ENCODE data around the gene SATB2.

DNA sequence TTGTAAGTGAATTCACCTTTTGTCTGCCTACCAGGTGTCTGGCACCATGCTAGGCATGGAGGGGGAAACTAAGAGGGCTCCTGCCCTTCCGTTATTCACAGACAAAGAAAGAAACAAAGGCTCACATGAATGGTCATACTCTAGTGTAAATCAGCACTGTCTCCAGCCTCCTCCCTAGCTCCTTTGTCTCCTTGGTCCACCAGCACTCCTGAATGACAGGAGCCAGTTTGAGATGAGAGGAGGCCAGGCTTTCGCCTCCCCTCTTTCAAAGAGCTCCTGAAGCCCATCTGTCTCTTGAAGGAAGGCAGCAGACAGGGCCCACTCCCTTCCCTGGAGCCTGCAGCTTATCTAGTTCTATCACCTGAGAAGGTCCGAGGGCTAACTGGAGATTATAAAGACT is 18.7 kb downstream of the SATB2 start:
- no peak for TF ChIP-seq POLR2A (IDR thresholded peaks at IDR 0.05)
- TF ChIP-seq, protein P1, sequence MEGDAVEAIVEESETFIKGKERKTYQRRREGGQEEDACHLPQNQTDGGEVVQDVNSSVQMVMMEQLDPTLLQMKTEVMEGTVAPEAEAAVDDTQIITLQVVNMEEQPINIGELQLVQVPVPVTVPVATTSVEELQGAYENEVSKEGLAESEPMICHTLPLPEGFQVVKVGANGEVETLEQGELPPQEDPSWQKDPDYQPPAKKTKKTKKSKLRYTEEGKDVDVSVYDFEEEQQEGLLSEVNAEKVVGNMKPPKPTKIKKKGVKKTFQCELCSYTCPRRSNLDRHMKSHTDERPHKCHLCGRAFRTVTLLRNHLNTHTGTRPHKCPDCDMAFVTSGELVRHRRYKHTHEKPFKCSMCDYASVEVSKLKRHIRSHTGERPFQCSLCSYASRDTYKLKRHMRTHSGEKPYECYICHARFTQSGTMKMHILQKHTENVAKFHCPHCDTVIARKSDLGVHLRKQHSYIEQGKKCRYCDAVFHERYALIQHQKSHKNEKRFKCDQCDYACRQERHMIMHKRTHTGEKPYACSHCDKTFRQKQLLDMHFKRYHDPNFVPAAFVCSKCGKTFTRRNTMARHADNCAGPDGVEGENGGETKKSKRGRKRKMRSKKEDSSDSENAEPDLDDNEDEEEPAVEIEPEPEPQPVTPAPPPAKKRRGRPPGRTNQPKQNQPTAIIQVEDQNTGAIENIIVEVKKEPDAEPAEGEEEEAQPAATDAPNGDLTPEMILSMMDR (IDR thresholded peaks at IDR 0.05) = no peak
- TF ChIP-seq EP300 (IDR thresholded peaks at IDR 0.05) = no peak

All from ovary (tissue), 3 donors.